ENCODE data around the gene APCDD1.

Gene APCDD1

GRCh38 chr18:10516078-10516477 lies 61.6 kb downstream of the APCDD1 start:
- peaks cover 4% of the 10 kb centered on the region for H3K9me3 Mint-ChIP-seq
- peaks cover 5% of the 10 kb centered on the region for H3K4me1 Mint-ChIP-seq (ENCODE audit: low read depth)
- H3K27ac Mint-ChIP-seq, result no peak overlapping the region

GRCh38 chr18:10518595-10519255 lies 64.3 kb downstream of the APCDD1 start:
- H3K36me3 Mint-ChIP-seq (ENCODE audit: low read depth), result no peaks in the 10 kb centered on the region
- no peak overlapping the region for H3K27ac Mint-ChIP-seq
- H3K27me3 Mint-ChIP-seq, result peaks cover 45% of the 10 kb centered on the region
- peaks cover 5% of the 10 kb centered on the region for H3K4me1 Mint-ChIP-seq (ENCODE audit: low read depth)
- peaks cover 4% of the 10 kb centered on the region for H3K9me3 Mint-ChIP-seq
- H3K4me3 Mint-ChIP-seq, result no peak overlapping the region

More at GRCh38 chr18:10516078-10516477, 61.6 kb downstream of the APCDD1 start:
- Mint-ChIP-seq H3K27me3 (peaks cover 51% of the 10 kb centered on the region), H3K36me3 (ENCODE audit: low read depth) (no peaks in the 10 kb centered on the region), H3K4me3 (no peak overlapping the region)

- Mint-ChIP-seq H3K9me3 (peaks cover 4% of the 10 kb centered on the region), H3K27ac (no peak overlapping the region), H3K4me3 (no peak overlapping the region), H3K27me3 (peaks cover 39% of the 10 kb centered on the region), H3K36me3 (ENCODE audit: low read depth) (no peaks in the 10 kb centered on the region), H3K4me1 (ENCODE audit: low read depth) (peaks cover 12% of the 10 kb centered on the region)
Observed at GRCh38 chr18:10519366-10519765, 64.9 kb downstream of the APCDD1 start.

- Mint-ChIP-seq H3K4me3 (no peak overlapping the region), H3K9me3 (peaks cover 4% of the 10 kb centered on the region), H3K36me3 (ENCODE audit: low read depth) (no peaks in the 10 kb centered on the region), H3K27ac (no peak overlapping the region), H3K4me1 (ENCODE audit: low read depth) (peaks cover 21% of the 10 kb centered on the region), H3K27me3 (peaks cover 33% of the 10 kb centered on the region)
Observed at GRCh38 chr18:10519999-10520935, 65.8 kb downstream of the APCDD1 start.

GRCh38 chr18:10521566-10521965 lies 67.1 kb downstream of the APCDD1 start:
- H3K4me3 Mint-ChIP-seq, result no peak overlapping the region
- H3K36me3 Mint-ChIP-seq (ENCODE audit: low read depth), result no peaks in the 10 kb centered on the region
- peaks cover 28% of the 10 kb centered on the region for H3K4me1 Mint-ChIP-seq (ENCODE audit: low read depth)
- no peak overlapping the region for H3K27ac Mint-ChIP-seq
- H3K27me3 Mint-ChIP-seq, result peaks cover 24% of the 10 kb centered on the region
- peaks cover 4% of the 10 kb centered on the region for H3K9me3 Mint-ChIP-seq

GRCh38 chr18:10522574-10522973 lies 68.1 kb downstream of the APCDD1 start:
- H3K4me1 Mint-ChIP-seq (ENCODE audit: low read depth), result peaks cover 35% of the 10 kb centered on the region
- H3K27ac Mint-ChIP-seq, result no peak overlapping the region
- peaks cover under 1% of the 10 kb centered on the region for H3K9me3 Mint-ChIP-seq
- peaks cover 4% of the 10 kb centered on the region for H3K36me3 Mint-ChIP-seq (ENCODE audit: low read depth)
- peaks cover 17% of the 10 kb centered on the region for H3K27me3 Mint-ChIP-seq
- no peak overlapping the region for H3K4me3 Mint-ChIP-seq

GRCh38 chr18:10523544-10523943 lies 69.1 kb downstream of the APCDD1 start:
- H3K4me3 Mint-ChIP-seq, result no peak overlapping the region
- H3K4me1 Mint-ChIP-seq (ENCODE audit: low read depth), result peaks cover 42% of the 10 kb centered on the region
- peaks cover 4% of the 10 kb centered on the region for H3K36me3 Mint-ChIP-seq (ENCODE audit: low read depth)
- peaks cover 9% of the 10 kb centered on the region for H3K27me3 Mint-ChIP-seq
- H3K27ac Mint-ChIP-seq, result no peak overlapping the region
- H3K9me3 Mint-ChIP-seq, result no peaks in the 10 kb centered on the region

GRCh38 chr18:10524507-10525370 lies 70.3 kb downstream of the APCDD1 start:
- Mint-ChIP-seq H3K4me1 (ENCODE audit: low read depth) (peaks cover 52% of the 10 kb centered on the region), H3K36me3 (ENCODE audit: low read depth) (peaks cover 4% of the 10 kb centered on the region), H3K9me3 (no peaks in the 10 kb centered on the region), H3K4me3 (peak overlapping the region; percentile 93), H3K27ac (peak overlapping the region; percentile 97), H3K27me3 (no peaks in the 10 kb centered on the region)

- H3K4me1 Mint-ChIP-seq (ENCODE audit: low read depth), result peaks cover 55% of the 10 kb centered on the region
- H3K27me3 Mint-ChIP-seq, result no peaks in the 10 kb centered on the region
- peaks cover 8% of the 10 kb centered on the region for H3K36me3 Mint-ChIP-seq (ENCODE audit: low read depth)
- H3K4me3 Mint-ChIP-seq, result peak overlapping the region; percentile 93
- peak overlapping the region; percentile 97 for H3K27ac Mint-ChIP-seq
- H3K9me3 Mint-ChIP-seq, result no peaks in the 10 kb centered on the region
Observed at GRCh38 chr18:10525371-10525691, 70.9 kb downstream of the APCDD1 start.

GRCh38 chr18:10525697-10526560 lies 71.5 kb downstream of the APCDD1 start, which contains the start of gene NAPG:
TSS of gene NAPG (plus strand) at chr18:10526027. CDS start at chr18:10526103, 76 bp downstream.
- Mint-ChIP-seq H3K36me3 (ENCODE audit: low read depth) (peaks cover 13% of the 10 kb centered on the region), H3K27me3 (no peaks in the 10 kb centered on the region), H3K4me1 (ENCODE audit: low read depth) (peaks cover 61% of the 10 kb centered on the region), H3K9me3 (no peaks in the 10 kb centered on the region), H3K4me3 (peak within 1 kb of the TSS; percentile 93), H3K27ac (peak within 1 kb of the TSS; percentile 97)

GRCh38 chr18:10526561-10526949 lies 72.1 kb downstream of the APCDD1 start:
- peaks cover 63% of the 10 kb centered on the region for H3K4me1 Mint-ChIP-seq (ENCODE audit: low read depth)
- peak overlapping the region; percentile 92 for H3K4me3 Mint-ChIP-seq
- peaks cover 13% of the 10 kb centered on the region for H3K36me3 Mint-ChIP-seq (ENCODE audit: low read depth)
- no peaks in the 10 kb centered on the region for H3K27me3 Mint-ChIP-seq
- H3K9me3 Mint-ChIP-seq, result no peaks in the 10 kb centered on the region
- peak overlapping the region; percentile 87 for H3K27ac Mint-ChIP-seq

GRCh38 chr18:10528439-10528838 lies 74.0 kb downstream of the APCDD1 start:
- Mint-ChIP-seq H3K27ac (peak overlapping the region; percentile 38), H3K27me3 (no peaks in the 10 kb centered on the region), H3K4me1 (ENCODE audit: low read depth) (peaks cover 66% of the 10 kb centered on the region), H3K4me3 (no peak overlapping the region), H3K36me3 (ENCODE audit: low read depth) (peaks cover 22% of the 10 kb centered on the region), H3K9me3 (no peaks in the 10 kb centered on the region)

GRCh38 chr18:10530002-10530401 lies 75.6 kb downstream of the APCDD1 start:
- Mint-ChIP-seq H3K27me3 (no peaks in the 10 kb centered on the region), H3K4me1 (ENCODE audit: low read depth) (peaks cover 53% of the 10 kb centered on the region), H3K9me3 (no peaks in the 10 kb centered on the region), H3K4me3 (peak overlapping the region; percentile 38), H3K36me3 (ENCODE audit: low read depth) (peaks cover 27% of the 10 kb centered on the region), H3K27ac (peak overlapping the region; percentile 82)

- H3K9me3 Mint-ChIP-seq, result no peaks in the 10 kb centered on the region
- no peaks in the 10 kb centered on the region for H3K27me3 Mint-ChIP-seq
- peaks cover 44% of the 10 kb centered on the region for H3K4me1 Mint-ChIP-seq (ENCODE audit: low read depth)
- peak overlapping the region; percentile 82 for H3K27ac Mint-ChIP-seq
- no peak overlapping the region for H3K4me3 Mint-ChIP-seq
- H3K36me3 Mint-ChIP-seq (ENCODE audit: low read depth), result peaks cover 29% of the 10 kb centered on the region
Observed at GRCh38 chr18:10530852-10531251, 76.4 kb downstream of the APCDD1 start.

Measured in stimulated activated naive CD8-positive, alpha-beta T cell treated with anti-CD3 and anti-CD28 coated beads, Interleukin-15, Interleukin-2, amounts not matched to agents 100 ng/mL and 50 ng/mL, for 24 hours (primary cell).